Loucy (cell line): ENCODE results near the gene CDHR2.

Experiments used
- H2AFZ ChIP-seq: fragments of 200-600 bp; sonication (generic); 2 replicates; pipeline ENCODE4 v1.6.0; 2016; ENCODE audit warnings: antibody characterized with exemption, mild to moderate bottlenecking, low read length, moderate library complexity
- H3F3A ChIP-seq: fragments of 200-600 bp; 2 replicates; pipeline ENCODE4 v1.6.0; 2016; ENCODE audit warnings: antibody characterized with exemption, low read depth, mild to moderate bottlenecking
- H3K27me3 ChIP-seq: fragments of 200-600 bp; sonication (generic); 2 replicates; pipeline ENCODE4 v1.6.1; 2014; ENCODE audit warnings: low read length, mild to moderate bottlenecking; ENCODE audit not compliant: insufficient read depth, poor library complexity, severe bottlenecking
- H3K36me3 ChIP-seq: fragments of 200-600 bp; sonication (generic); 2 replicates; pipeline ENCODE4 v1.6.1; 2016; ENCODE audit warnings: low read length; ENCODE audit not compliant: insufficient read depth
- H3K4me1 ChIP-seq: fragments of 200-600 bp; sonication (generic); 2 replicates; pipeline ENCODE4 v1.5.1; 2014; ENCODE audit warnings: low read length, mild to moderate bottlenecking; ENCODE audit not compliant: insufficient read depth, poor library complexity, severe bottlenecking
- H3K4me2 ChIP-seq: fragments of 200-600 bp; sonication (generic); 2 replicates; pipeline ENCODE4 v1.6.0; 2014; ENCODE audit warnings: antibody characterized with exemption, low read length, low read depth, mild to moderate bottlenecking; ENCODE audit not compliant: poor library complexity, severe bottlenecking
- H3K4me3 ChIP-seq: fragments of 200-600 bp; sonication (generic); 2 replicates; pipeline ENCODE4 v1.5.1; 2014; ENCODE audit warnings: low read length, mild to moderate bottlenecking, mixed read lengths; ENCODE audit not compliant: poor library complexity, severe bottlenecking
- H3K79me2 ChIP-seq: fragments of 200-600 bp; sonication (generic); 2 replicates; pipeline ENCODE4 v1.6.1; 2014; ENCODE audit warnings: low read length; ENCODE audit not compliant: insufficient read depth
- H3K9ac ChIP-seq: fragments of 200-600 bp; sonication (generic); 2 replicates; pipeline ENCODE4 v1.6.0; 2014; ENCODE audit warnings: mild to moderate bottlenecking, low read depth, low read length, moderate library complexity; ENCODE audit not compliant: poor library complexity, severe bottlenecking
- H3K9me2 ChIP-seq: fragments of 200-600 bp; sonication (generic); replicated peaks from 2 replicates; pipeline ENCODE4 v1.6.1; 2016; ENCODE audit warnings: low read depth, low read length, mixed read lengths
- H3K9me3 ChIP-seq: fragments of 200-600 bp; sonication (generic); 2 replicates; pipeline ENCODE4 v1.6.1; 2014; ENCODE audit warnings: mild to moderate bottlenecking, antibody characterized with exemption, low read length, low read depth; ENCODE audit not compliant: insufficient read depth
- H4K20me1 ChIP-seq: fragments of 200-600 bp; sonication (generic); 2 replicates; pipeline ENCODE4 v1.6.0; 2014; ENCODE audit warnings: antibody characterized with exemption, low read length, mild to moderate bottlenecking; ENCODE audit not compliant: insufficient read depth, poor library complexity, severe bottlenecking
- CTCF ChIP-seq: fragments of 200-600 bp; sonication (generic); conservative IDR thresholded peaks from 2 replicates; pipeline ENCODE4 v1.5.1; 2014; ENCODE audit warnings: mild to moderate bottlenecking, antibody characterized with exemption, low read length
- EZH2phosphoT487 ChIP-seq: fragments of 200-600 bp; IDR thresholded peaks from 2 replicates; pipeline ENCODE4 v1.6.1; 2018; ENCODE audit warnings: antibody characterized with exemption, mild to moderate bottlenecking, moderate library complexity, borderline replicate concordance

CDHR2 gene

GRCh38 chr5:176528301-176528700 is 20.8 kb upstream of the CDHR2 start:
- Histone ChIP-seq H2AFZ (no peak overlapping the region), H4K20me1 (peaks cover 37% of the 10 kb centered on the region), H3K36me3 (peaks cover 28% of the 10 kb centered on the region; the same call in 1 of the 2 replicates), H3K4me1 (peaks cover 27% of the 10 kb centered on the region), H3K9ac (no peak overlapping the region), H3K4me2 (no peak overlapping the region), H3K9me3 (no peaks in the 10 kb centered on the region), H3F3A (no peaks in the 10 kb centered on the region), H3K79me2 (peaks cover 38% of the 10 kb centered on the region), H3K27me3 (no peaks in the 10 kb centered on the region), H3K9me2 (no peaks in the 10 kb centered on the region), H3K4me3 (no peak overlapping the region)
- TF ChIP-seq EZH2phosphoT487 (no peak), CTCF (no peak)

GRCh38 chr5:176528761-176529115 is 20.4 kb upstream of the CDHR2 start:
- TF ChIP-seq EZH2phosphoT487 = no peak
- no peak for TF ChIP-seq CTCF
- no peak overlapping the region for H2AFZ ChIP-seq
- H3K9me3 ChIP-seq = no peaks in the 10 kb centered on the region
- H3F3A ChIP-seq = no peaks in the 10 kb centered on the region; the same call in 1 of the 2 replicates
- peaks cover 42% of the 10 kb centered on the region for H3K79me2 ChIP-seq
- H3K4me2 ChIP-seq = peak overlapping the region; percentile 67
- no peaks in the 10 kb centered on the region for H3K9me2 ChIP-seq
- H3K36me3 ChIP-seq = peaks cover 28% of the 10 kb centered on the region; the same call in 1 of the 2 replicates
- H3K4me3 ChIP-seq = no peak overlapping the region
- H3K27me3 ChIP-seq = no peaks in the 10 kb centered on the region
- H3K9ac ChIP-seq = no peak overlapping the region
- peaks cover 27% of the 10 kb centered on the region for H3K4me1 ChIP-seq
- peaks cover 41% of the 10 kb centered on the region for H4K20me1 ChIP-seq

- peaks cover 27% of the 10 kb centered on the region for H3K4me1 ChIP-seq
- peak overlapping the region; percentile 51 for H3K4me3 ChIP-seq
- no peak overlapping the region for H2AFZ ChIP-seq
- peaks cover 28% of the 10 kb centered on the region; the same call in 1 of the 2 replicates for H3K36me3 ChIP-seq
- TF ChIP-seq CTCF (no peak), EZH2phosphoT487 (no peak)
- no peaks in the 10 kb centered on the region for H3K9me2 ChIP-seq
- no peaks in the 10 kb centered on the region for H3K9me3 ChIP-seq
- H3F3A ChIP-seq = no peaks in the 10 kb centered on the region; the same call in 1 of the 2 replicates
- peak overlapping the region; percentile 30 for H3K9ac ChIP-seq
- H3K79me2 ChIP-seq = peaks cover 47% of the 10 kb centered on the region
- peaks cover 42% of the 10 kb centered on the region for H4K20me1 ChIP-seq
- peak overlapping the region; percentile 67 for H3K4me2 ChIP-seq
- H3K27me3 ChIP-seq = no peaks in the 10 kb centered on the region
Measured at GRCh38 chr5:176529116-176529740, 19.9 kb upstream of the CDHR2 start.
